Fibroblast of upper back skin (primary cell): ENCODE measurements around the gene EXPH5.
"Not testable (repeated sequence)": the region's sequence is repeated elsewhere in the genome, so short reads cannot be mapped to it uniquely, and the experiment has no call there.

Source experiments
- DNase-seq: peaks from one replicate; pipeline ENCODE4 v3.0.0-alpha.2; 2013

The EXPH5 gene

DNA sequence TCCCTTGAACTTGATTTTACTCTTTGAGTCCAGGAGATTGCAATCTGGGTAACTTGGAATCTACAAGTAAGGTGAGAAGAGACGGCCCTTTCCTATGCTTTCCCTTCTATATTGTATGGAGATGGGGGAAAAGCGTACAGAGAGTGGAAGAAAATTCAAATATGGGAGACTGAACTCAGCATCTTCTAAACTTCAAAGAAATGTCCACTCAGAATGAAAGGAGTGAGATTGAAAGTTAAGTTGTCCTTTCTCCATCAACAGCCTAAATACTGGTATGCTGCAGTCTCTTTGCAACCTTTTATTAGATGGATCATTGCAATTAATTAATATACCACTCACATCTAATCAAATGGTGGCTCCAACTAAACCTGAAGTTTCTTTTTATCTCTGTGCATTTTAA lies 6.4 kb upstream of the EXPH5 start:
- no peak for DNase-seq

DNA sequence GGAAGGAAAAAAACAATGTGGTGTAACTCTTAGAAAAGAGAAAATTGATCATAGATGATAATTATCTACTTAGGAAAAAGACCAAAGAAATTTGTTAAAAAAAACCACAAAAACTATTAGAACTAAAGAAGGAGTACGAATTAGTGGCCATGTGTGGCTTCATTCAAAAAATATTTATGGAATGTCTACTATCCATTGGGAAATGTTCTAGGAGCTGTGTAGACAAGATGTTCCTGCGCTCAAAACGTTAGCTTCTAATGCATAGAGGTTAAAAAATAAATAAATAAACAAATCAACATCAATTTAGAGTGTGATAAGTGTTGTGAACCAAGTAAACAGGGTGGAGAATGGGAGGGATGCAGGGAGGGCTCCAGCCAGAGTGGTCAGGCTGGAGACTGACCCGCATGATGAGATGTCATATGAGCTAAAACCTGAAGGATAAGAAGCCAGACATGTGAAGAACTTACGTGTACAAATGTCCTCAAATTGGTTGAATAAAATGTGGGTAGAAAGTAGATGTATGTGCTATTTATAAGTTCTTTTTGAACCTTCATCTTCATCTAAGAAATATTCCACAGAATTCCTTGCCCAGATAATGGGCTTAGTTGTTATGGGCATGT lies 4.3 kb upstream of the EXPH5 start:
- peak; percentile 20 for DNase-seq

DNA sequence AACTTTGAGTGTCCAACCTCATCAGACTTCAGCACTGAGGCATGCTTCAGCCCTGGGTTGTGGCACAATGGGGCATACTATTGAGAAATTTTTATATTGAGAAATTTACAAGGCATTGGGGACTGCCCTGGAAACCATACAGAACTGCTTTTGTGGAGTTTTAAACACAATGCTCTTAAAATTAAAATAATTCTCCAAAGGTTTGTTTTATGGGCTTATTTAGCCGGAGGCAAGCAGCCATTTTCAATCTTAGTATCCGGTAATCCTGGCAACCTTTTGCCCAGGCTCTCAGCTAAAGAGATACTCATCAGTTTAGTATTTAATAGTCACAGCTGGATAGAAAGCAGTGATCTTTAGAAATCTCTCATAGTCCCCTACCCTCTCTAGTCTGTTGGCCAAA lies 3.1 kb upstream of the EXPH5 start:
- no peak for DNase-seq

DNA sequence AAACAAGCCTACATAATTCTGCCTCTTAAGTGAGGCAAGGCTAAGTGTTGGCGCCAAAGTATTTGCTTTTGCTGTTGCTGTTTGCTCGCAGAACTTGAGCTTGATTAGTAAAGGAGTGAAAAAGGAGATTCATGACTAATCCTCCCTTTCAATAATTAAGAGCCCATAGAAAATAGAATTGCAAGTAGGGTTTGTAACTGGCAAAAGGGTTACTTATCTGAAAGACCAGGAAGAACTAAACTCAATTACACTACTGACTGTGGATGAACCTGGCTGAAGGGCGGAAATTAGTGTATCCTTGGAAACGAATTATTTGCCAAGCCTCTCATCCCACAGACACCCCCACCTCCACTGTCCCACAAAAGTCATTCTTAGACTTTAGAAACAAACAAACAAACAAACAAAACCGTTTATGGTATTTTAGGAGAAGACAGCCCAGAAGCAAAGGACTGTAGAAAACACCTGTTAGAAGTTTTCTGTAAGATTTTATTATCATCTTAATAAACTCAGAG lies 411 bp upstream of the EXPH5 start:
- no peak for DNase-seq

DNA sequence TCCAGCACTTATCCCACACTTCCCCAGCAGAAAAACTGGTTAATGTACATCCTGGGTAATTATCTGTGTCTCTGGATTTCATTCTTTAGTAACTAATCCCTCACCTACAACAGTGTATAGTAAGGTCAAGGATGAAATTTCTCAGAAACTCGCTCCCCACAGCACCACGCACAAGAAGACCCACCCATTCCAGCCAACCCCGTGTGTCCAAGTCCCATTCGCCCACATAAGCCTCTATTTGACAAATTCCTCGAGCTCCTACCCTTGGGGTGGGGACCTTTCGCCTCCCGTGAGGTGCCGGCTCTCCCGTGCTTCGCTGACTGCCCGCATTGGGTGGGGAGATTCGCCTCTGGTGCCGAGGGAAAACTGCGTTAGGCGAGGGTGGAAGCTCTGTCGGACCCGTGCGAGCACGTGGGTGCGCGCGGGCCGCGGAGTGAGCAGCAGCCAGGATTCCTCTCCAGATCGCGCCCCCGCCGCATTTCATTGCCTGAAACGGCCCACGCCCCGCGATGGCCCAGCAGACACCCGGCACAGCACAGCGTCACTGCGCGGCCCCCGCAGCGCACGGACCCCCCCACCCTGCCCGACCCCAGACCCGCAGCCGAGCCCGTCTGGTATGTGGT lies 866 bp downstream of the EXPH5 start:
- no peak for DNase-seq

DNA sequence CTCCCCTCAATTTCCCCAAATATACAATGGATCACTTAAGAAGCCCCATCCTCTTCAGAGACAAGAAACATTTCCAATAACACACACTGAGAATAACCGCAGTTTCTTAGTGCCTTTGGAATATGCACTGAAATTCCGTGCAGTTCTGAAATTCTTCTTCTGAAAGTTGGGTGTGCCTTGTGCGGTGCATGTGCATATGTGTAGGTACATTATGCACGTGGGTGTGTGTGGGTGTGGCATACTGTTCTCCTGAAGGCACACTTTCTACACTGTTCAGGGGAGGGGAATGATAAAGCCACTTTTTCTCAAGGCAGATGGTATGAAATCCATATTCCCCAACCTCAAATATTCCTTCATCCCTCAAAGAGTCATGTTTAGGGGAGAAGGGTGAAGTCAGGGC lies 1.7 kb downstream of the EXPH5 start:
- DNase-seq = no peak

DNA sequence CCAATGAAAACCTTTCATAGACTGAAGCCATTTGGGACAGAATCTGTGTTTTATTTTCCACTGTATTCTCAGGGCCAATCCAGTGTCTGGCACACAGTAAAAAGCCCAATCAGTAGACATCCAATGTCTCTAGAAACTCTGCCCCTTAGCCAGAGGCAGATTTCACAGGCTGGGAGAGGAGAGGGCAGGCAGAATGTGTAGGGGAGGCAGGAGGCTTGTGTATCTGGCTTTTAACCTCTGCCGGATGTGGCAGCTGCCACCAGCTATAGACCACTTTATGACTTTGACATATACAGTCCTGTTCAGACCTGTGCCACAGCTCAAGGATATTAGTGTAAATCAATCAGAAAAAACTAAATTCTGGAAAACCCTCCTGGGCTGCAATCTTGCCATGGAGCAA lies 4.4 kb downstream of the EXPH5 start:
- DNase-seq = no peak

DNA sequence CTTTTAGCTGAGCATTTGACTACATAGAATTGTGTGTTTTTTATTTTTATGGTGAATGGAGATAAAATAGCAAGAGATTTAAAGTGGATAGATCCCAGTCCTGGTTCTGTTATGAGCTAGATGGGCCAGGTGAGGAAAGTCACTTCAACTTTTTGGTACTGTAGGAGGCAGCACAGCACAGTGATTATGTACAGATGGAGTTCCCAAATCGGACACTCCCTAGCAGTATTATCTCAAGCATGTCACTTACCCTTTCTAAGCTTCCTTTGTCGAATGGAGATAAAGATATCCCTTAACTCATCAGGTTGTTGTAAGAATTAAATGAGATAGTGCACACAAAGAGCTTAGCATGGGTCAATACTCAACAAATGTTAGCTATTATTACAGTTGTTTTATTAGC lies 5.3 kb downstream of the EXPH5 start:
- no peak for DNase-seq

DNA sequence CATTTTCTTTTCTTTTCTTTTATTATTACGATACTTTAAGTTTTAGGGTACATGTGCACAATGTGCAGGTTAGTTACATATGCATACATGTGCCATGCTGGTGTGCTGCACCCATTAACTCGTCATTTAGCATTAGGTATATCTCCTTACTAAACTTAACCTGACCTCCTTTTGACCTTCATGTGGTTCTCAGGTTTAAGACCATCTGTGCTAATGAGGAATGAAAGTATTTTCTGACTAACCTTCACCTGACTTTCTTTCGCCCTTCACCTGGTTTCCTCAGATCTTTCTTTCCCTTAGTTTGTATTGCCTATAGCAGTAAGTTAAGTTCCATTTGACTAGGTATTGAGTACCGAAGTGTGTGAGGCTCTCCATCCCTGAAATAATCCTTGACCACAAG lies 6.5 kb downstream of the EXPH5 start:
- no peak for DNase-seq

DNA sequence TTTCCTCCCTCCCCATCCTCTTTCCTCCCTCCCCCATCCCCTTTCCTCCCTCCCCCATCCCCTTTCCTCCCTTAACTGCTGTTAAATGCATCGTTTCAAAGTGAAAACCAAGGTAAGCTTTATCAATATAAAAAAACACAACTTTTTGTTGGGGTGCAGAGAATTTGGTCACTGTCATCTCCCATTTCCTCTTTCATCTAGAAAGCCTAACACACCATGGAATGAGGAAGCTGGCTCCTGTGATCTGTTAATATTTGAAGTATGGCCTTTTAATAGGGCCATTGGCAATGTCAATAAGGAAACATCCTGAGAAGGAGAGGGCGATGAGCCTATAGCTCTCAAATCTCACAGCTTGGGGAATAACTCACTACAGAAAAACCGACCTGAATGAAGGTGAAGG lies 7.0 kb downstream of the EXPH5 start:
- DNase-seq = no peak

DNA sequence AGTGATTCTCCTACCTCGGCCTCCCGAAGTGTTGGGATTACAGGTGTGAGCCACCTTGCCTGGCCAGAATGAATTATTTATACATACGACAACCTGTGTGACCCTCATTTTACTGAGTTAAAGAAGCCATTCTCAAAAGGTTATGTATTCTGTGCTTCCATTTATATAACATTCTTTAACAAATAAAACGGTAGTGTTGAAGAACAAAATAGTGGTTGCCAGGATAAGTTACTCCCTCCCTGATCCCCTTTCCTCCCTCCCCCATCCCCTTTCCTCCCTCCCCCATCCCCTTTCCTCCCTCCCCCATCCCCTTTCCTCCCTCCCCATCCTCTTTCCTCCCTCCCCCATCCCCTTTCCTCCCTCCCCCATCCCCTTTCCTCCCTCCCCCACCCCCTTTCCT lies 7.4 kb downstream of the EXPH5 start:
- DNase-seq = not testable (repeated sequence)

DNA sequence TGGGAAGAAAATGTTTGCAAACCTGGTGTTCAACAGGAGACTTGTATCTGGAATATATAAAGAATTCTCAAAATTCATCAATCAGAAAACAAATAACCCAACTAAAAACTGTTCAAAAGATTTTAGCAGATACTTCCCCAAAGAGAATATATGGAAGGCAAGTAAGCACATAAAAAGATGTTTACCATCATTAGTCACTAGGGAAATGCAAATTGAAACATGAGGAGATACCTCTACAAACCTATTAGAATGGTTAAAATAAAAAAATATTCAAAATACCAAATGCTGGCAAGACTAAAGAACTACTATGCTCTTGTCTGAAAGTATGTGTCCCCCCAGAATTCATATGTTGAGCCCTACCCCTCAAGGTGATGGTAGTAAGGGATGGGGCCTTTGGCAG lies 8.6 kb downstream of the EXPH5 start:
- no peak for DNase-seq

DNA sequence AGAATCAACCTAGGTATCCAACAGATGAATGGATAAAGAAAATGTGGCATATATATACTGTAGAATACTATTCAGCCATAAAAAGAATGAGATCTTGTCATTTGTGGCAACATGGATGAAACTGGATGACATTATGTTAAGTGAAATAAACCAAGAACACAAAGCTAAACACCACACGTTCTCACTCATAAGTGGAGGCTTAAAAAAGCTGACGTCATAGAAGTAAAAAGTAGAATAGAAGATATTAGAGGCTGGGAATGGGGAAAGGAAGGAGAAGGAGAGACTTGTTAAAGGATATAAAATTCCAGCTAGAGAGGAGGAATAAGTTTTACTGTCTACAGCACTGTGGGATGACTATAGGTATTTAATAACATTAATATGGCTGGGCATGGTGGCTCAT lies 12.9 kb downstream of the EXPH5 start:
- no peak for DNase-seq

DNA sequence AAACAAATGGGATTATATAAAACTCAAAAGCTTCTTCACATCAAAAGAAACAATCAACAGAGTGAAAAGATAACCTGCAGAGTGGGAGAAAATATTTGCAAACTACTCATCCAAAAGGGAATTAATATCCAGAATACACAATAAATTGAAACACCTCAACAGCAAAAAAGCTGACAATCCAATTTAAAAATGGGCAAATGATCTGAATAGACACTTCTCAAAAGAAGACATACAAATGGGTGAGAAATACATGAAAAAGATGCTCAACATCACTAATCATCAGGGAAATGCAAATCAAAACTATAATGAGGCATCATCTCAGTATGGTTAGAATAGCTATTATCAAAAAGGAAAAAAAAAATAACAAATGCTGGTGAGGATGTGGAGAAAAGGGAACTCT lies 13.5 kb downstream of the EXPH5 start:
- no peak for DNase-seq

DNA sequence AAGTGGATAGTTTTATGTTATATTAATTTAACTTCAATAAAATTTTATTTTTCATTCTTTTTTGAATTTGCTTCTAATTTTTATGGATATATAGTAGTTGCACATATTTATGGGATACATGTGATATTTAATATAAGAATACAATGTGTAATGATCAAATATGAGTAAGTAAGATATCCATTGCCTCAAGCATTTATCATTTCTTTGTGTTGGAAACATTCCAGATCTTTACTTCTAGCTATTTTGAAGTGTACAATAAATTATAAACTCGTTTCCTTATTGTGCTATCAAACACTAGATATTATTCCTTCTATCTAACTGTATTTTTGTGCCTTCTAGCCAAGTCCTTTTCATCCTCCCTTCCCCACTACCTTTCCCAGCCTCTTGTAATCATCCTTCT lies 17.0 kb downstream of the EXPH5 start:
- no peak for DNase-seq

DNA sequence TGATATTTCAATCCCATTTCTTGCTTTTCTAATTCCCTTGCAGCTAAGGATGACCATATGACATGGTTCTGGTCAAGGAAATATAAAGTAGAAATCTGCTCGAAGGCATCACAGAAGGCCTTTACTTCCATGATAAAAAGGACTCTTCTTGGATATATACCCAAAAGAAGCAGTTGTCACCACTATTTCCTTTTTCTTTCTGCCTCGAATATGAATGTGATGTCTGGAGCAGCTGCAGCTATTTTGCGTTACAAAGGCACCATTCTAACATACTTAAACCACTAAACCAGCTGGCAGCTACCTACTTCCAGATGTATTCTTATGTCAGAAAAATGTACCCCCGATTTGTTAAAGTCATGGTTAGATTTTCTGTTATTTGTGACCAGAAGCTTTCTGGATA lies 18.9 kb downstream of the EXPH5 start:
- no peak for DNase-seq

DNA sequence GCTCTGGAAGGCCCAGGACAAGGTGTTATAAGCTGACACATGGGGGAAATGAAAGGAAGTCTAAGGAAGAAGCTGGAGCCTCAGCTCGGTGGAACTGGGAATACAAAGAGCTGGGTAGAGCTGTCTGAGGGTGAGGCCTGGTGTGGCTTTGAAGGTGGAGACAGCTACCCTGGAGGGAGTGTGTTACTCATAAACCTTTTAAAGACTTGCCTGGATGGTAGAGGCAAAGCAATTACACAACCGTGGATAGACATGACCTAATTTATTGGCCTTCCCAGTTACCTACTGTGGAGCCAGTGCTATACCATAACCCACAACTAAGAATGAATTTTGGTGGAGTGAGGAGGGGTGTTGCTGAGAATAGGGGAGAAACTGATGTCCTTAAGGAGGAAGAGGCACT lies 22.6 kb downstream of the EXPH5 start:
- DNase-seq = no peak

DNA sequence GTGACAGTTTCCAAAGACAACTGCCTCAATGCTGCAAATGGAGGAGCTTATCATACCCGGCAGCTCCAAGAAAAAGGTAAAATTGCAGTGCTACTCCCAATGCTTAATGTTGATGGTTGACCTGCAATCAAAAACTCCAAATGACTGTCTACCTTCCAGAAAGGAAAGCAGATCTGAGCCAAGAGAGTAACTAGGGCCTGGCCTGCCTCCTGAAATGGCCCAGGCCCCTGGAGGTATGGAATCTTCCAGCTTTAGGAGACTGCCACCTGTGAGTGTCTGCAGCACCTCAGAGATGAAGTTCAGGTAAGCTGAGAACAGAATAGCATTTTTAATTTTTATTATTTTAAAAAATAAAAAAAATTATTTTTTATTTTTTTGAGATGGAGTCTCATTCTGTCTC lies 23.7 kb downstream of the EXPH5 start:
- DNase-seq = no peak

DNA sequence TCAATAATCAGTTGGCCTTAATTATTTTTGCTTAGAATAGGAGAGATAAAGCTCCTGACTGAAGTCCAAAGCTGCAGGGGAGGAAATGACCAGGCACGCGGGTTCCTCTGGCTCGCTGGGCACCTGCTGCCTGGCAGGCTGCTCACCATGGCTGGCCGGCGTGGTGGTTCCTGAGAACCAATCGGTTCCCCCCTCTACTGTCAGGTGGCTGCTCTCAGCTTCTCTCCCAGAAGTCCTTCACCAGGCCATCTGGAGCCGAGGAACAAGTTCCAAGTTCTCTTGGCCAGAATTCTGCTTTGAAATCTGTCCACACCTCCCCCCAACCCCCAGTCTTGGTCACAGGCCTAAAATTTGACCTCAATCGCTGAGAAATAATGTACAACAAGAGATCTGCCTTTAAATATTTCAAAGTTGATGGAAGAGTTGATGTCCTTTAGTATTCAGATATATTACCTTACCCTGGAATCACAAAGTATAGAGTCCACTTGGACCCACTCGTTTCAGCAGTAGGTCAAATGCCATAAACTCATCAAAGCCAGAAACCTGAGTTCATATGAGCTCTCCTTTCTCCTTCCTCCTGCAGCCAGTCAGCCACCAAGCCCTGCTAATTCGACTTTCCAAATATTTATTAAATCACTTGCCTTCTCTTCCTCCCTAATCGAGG lies 25.2 kb downstream of the EXPH5 start:
- DNase-seq = no peak

DNA sequence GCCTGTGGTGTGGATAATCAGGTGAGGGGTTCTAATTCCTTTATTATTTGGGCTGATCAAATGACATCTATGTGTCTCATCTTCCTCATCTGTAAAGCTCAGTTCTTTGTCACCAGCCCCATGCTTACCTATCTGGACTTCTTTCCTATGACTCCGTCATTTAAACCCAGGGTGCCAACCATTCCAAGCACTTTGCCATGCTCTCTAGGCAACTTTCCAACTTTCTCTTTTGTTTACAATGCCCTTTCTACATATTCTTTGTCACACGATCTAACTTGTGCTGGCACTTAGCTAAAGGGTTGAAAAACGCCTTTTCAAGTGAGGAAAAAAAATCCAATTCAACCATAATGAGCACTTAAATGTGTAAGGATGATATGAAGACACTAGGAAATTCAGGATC lies 27.9 kb downstream of the EXPH5 start:
- no peak for DNase-seq

DNA sequence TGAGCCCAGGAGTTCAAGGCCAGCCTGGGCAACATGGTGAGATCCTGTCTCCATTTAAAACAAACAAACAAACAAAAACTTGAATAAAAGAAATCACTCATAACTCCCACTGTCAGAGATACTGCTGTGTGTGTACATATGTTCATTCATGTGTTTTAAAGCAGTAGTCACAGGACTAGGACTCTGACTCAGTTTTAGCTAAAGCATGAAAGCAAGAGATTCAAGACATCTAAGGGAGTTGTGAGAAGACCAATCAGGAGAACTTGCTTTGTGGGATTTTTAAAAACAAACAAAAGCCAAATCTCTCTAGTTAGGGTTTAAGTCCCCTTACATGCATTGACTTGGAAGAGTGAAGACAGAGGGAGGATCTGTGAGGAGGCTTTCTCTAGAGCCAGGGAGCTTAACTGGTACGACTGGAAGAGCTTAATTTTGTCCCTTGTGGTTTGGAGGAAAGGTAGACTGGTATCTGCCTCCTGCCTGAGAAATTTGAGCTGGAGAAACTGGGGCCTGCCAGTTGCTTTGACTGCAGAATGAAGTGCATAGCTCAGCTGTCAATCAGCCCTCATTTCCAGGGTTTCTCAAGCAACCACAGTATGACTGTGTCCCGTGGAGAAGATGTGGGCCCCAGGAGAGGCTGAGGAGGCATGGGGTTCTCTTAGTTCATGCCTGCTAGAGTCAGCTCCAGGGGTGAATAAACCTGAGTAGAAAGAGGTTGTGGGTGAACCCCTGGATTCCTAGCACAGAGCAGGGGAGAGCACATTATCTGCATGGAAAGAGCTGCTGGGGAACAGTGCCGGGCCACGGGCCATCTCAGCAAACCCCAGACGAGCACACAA lies 30.6 kb downstream of the EXPH5 start:
- peak; percentile 38 for DNase-seq

DNA sequence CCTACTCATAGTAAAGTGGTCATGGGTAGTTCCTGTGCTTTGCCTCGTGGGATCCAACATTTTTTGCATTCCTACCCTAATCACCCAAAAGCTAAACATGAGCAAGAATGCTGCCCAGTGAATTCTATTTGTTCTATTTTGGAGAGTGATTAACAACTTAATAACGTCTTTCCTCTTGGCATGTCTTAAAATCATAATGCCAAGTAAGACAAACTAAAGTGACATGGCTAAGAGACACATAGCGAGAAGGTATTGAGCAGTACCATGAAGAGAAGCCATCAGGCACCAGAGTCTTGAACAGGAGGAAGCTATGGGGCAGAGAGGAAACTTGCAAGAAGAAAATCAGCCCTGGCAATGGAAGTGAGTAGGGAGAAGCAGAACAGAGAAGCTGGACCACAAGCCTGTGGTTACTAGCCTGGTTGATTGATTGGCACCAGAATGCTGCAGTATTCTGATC lies 32.0 kb downstream of the EXPH5 start:
- DNase-seq = peak; percentile 68

DNA sequence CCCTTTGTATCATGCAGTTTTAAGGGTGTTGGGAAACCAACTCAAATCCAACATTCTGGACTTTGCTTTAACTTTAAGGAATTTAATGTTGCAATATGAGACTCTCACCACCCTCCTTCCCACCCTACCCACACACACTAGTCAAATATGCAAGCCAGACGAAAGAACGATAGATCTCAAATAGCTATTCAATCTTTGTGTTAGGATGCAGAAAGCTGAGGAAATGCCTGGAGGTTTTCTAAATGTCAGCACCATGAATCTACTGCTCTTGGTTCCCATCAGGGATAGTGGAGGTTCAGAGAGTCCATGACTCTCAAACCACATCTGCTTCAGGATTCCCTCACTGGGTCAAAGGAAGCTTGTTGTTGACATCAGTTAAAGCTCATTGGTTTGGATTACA lies 33.7 kb downstream of the EXPH5 start:
- peak; percentile 97 for DNase-seq

DNA sequence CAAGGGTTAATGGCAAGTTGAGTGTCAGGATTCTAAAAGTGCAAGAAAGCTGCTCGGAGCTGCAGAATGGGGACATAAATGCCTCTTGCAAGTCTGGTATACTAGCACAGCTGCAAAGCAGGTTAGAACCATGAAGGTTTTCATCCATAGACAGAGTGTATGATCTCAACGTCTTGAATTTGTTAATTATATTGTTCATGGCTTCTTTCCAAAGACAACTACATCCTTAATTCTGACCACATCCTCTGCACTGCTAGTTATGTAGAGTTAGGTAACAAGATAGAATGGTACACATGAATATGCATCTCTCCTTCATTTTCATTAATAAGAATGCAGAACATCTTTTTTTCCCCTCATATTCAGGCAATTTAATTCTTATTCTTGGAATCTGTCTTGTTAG lies 34.2 kb downstream of the EXPH5 start:
- peak; percentile 75 for DNase-seq
